ENCODE results near the gene HNRNPLL.

DNA sequence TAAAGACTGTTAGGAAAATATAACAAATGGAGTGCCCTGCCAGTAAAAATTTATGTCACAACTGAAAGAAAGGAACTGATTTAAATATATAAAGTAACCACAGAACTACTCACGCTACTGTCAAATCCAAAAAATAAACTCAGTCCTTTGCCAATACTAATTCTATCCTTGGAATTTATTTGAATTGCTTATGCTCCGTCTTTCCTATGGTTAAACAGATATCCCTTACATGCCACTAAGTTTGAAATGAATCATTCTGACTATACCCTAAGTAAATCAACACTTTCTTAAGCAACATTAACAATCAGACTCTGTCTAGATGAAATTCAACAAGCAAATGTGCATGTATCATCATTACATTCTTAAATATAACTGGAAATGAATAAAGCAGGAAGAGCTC is 9.8 kb downstream of the HNRNPLL start:
- TF ChIP-seq, protein P1, sequence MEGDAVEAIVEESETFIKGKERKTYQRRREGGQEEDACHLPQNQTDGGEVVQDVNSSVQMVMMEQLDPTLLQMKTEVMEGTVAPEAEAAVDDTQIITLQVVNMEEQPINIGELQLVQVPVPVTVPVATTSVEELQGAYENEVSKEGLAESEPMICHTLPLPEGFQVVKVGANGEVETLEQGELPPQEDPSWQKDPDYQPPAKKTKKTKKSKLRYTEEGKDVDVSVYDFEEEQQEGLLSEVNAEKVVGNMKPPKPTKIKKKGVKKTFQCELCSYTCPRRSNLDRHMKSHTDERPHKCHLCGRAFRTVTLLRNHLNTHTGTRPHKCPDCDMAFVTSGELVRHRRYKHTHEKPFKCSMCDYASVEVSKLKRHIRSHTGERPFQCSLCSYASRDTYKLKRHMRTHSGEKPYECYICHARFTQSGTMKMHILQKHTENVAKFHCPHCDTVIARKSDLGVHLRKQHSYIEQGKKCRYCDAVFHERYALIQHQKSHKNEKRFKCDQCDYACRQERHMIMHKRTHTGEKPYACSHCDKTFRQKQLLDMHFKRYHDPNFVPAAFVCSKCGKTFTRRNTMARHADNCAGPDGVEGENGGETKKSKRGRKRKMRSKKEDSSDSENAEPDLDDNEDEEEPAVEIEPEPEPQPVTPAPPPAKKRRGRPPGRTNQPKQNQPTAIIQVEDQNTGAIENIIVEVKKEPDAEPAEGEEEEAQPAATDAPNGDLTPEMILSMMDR (IDR thresholded peaks at IDR 0.05 in 8 of 11, conservative IDR thresholded peaks at IDR 0.05 in 3 of 11): no peak
- no peak for TF ChIP-seq POLR2A (IDR thresholded peaks at IDR 0.05)
- TF ChIP-seq POLR2AphosphoS5 (IDR thresholded peaks at IDR 0.05): no peak
